Activated CD8-positive, alpha-beta T cell treated with anti-CD3 and anti-CD28 coated beads for 36 hours (primary cell): ENCODE measurements around the gene BLCAP. TPM values are rescaled to one million over a fixed set of nuclear protein-coding genes. Genes with fewer than 3 reads are reported as not detected.
"Not testable (repeated sequence)": the region's sequence is repeated elsewhere in the genome, so short reads cannot be mapped to it uniquely, and the experiment has no call there.

Source experiments
- ATAC-seq: fragments of 200-7000 bp; cut with Tn5 transposase; one replicate; pipeline ENCODE4 v1.10.0; 2021; ENCODE audit warnings: mild to moderate bottlenecking, moderate library complexity
- CTCF ChIA-PET: fragments of 350-600 bp; sonication (Branson Sonifier 250); formaldehyde crosslinking; loops from one replicate; lab custom pipeline; 2021; ENCODE audit warnings: antibody characterized with exemption; lab: Charles Lee
- POLR2A ChIA-PET: fragments of 350-600 bp; sonication (Branson Sonifier 250); formaldehyde crosslinking; loops from one replicate; lab custom pipeline; 2021; ENCODE audit warnings: antibody characterized with exemption; lab: Charles Lee
- DNase-seq: peaks from one replicate; pipeline ENCODE4 v3.0.0-alpha.2; 2020
- H3K27ac Mint-ChIP-seq: one replicate; pipeline ENCODE4 v1.8.0; 2021; ENCODE audit warnings: mild to moderate bottlenecking, mixed read lengths
- H3K27me3 Mint-ChIP-seq: one replicate; pipeline ENCODE4 v1.8.0; 2021; ENCODE audit warnings: mixed read lengths
- H3K36me3 Mint-ChIP-seq: one replicate; pipeline ENCODE4 v1.8.0; 2021; ENCODE audit warnings: low read depth, mixed read lengths
- H3K4me1 Mint-ChIP-seq: one replicate; pipeline ENCODE4 v1.8.0; 2021; ENCODE audit warnings: low read depth, mixed read lengths
- H3K4me3 Mint-ChIP-seq: one replicate; pipeline ENCODE4 v1.8.0; 2021; ENCODE audit warnings: mild to moderate bottlenecking, moderate library complexity, mixed read lengths
- H3K9me3 Mint-ChIP-seq: one replicate; pipeline ENCODE4 v1.8.0; 2021; ENCODE audit warnings: mixed read lengths
- intact Hi-C: fragments of 100-400 bp; cut with micrococcal nuclease; formaldehyde crosslinking; loops from one replicate; pipeline ENCODE4 v1.10.0; 2022
- total RNA-seq, 2 experiments: library from RNA; stranded (reverse); gene quantifications; one replicate each; pipeline ENCODE4 v1.2.3, GENCODE V29; 2021
- TF ChIP-seq, protein P1 (sequence below): fragments of 200-600 bp; IDR thresholded peaks from one replicate; pipeline ENCODE4 v1.8.0; 2022; ENCODE audit warnings: antibody characterized with exemption, mild to moderate bottlenecking

The BLCAP gene
- total RNA-seq, 2 experiments from 2014 or later, result 27.6 to 27.9 TPM

DNA sequence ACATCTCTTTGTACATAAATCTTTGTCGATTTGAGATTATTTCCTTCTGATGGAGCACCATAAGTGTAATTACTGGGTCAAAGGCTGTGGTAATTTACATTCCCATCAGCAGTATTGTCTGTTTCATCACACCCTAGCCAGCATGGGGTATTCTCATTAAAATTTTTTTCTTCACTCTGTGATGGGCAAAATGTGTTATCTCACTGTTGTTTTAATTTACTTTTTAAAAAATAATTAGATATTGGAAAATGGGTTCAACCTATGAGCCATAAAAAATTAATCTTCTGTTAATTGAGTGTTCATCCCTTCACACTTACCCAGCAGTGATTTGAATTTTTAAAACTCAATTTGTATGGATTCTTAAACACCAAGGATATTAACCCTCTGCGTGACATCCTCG is 50.6 kb downstream of the BLCAP start:
- TF ChIP-seq, protein P1, sequence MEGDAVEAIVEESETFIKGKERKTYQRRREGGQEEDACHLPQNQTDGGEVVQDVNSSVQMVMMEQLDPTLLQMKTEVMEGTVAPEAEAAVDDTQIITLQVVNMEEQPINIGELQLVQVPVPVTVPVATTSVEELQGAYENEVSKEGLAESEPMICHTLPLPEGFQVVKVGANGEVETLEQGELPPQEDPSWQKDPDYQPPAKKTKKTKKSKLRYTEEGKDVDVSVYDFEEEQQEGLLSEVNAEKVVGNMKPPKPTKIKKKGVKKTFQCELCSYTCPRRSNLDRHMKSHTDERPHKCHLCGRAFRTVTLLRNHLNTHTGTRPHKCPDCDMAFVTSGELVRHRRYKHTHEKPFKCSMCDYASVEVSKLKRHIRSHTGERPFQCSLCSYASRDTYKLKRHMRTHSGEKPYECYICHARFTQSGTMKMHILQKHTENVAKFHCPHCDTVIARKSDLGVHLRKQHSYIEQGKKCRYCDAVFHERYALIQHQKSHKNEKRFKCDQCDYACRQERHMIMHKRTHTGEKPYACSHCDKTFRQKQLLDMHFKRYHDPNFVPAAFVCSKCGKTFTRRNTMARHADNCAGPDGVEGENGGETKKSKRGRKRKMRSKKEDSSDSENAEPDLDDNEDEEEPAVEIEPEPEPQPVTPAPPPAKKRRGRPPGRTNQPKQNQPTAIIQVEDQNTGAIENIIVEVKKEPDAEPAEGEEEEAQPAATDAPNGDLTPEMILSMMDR, result no peak

DNA sequence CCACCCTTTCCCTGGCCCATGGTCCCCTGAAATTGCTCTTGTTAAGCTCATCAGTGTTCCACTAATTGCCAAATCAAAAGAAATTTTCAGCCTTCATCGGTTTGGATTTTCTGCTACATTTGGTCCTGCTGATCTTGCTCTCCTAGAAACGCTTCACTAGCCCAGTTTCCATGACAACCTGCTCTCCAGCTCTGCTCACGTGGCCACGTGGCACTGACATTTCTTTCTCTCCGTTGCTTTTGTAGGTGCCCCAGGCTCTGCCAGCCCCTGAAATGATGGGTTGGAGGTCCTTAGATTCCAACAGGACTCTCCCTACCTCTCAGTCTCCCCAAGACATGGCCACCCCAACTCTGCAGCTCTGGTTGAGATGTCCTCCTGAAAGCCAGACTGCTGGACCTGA is 52.4 kb downstream of the BLCAP start:
- Mint-ChIP-seq H3K4me3 (no peak overlapping the region), H3K9me3 (peaks cover 5% of the 10 kb centered on the region), H3K27ac (no peak overlapping the region), H3K36me3 (no peaks in the 10 kb centered on the region), H3K27me3 (peaks cover 3% of the 10 kb centered on the region), H3K4me1 (no peaks in the 10 kb centered on the region)
- ChIA-PET POLR2A (no interaction called here), CTCF (no interaction called here)
- TF ChIP-seq, protein P1, result no peak
- intact Hi-C loops, result no loop called here
- ATAC-seq (no peak), DNase-seq (no peak)

More for the DNA sequence above, 50.6 kb downstream of the BLCAP start:
- Mint-ChIP-seq H3K4me1 (no peaks in the 10 kb centered on the region), H3K36me3 (no peaks in the 10 kb centered on the region), H3K27ac (no peak overlapping the region), H3K27me3 (peaks cover 7% of the 10 kb centered on the region), H3K4me3 (no peak overlapping the region), H3K9me3 (peaks cover 5% of the 10 kb centered on the region)
- DNase-seq (no peak), ATAC-seq (no peak)
- intact Hi-C loops, result no loop called here
- ChIA-PET POLR2A (interaction anchor here (0.8 to 1.2 kb wide), 2 partner anchors 9 to 36 kb away, joined by 3 to 4 read pairs; no protein-coding TSS in a partner anchor), CTCF (no interaction called here)

DNA sequence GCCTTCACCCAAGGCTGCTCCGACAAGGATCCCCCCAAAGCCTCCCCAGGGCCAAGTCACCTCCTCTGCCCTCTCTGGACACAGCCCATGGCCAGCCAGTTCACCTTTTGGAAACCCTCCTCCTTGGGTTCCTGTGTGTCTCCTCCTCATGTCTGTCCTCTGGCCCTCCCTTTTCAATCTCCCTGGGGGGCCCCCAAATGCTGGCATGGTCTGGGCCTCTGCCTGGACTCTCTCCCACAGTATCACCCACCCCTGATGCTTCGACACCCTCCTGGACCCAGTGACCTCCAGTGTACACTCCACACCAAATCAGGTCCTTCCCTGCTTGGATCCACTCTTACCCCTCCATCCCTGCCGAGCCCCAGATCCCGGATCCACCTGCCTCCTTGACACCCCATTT is 53.3 kb downstream of the BLCAP start:
- ATAC-seq (no peak), DNase-seq (no peak)
- H3K4me1 Mint-ChIP-seq, result no peaks in the 10 kb centered on the region
- TF ChIP-seq, protein P1, result no peak
- intact Hi-C loops, result no loop called here
- no peaks in the 10 kb centered on the region for H3K36me3 Mint-ChIP-seq
- no peak overlapping the region for H3K27ac Mint-ChIP-seq
- H3K4me3 Mint-ChIP-seq, result no peak overlapping the region
- peaks cover 1% of the 10 kb centered on the region for H3K27me3 Mint-ChIP-seq
- ChIA-PET POLR2A (no interaction called here), CTCF (no interaction called here)
- peaks cover 5% of the 10 kb centered on the region for H3K9me3 Mint-ChIP-seq

DNA sequence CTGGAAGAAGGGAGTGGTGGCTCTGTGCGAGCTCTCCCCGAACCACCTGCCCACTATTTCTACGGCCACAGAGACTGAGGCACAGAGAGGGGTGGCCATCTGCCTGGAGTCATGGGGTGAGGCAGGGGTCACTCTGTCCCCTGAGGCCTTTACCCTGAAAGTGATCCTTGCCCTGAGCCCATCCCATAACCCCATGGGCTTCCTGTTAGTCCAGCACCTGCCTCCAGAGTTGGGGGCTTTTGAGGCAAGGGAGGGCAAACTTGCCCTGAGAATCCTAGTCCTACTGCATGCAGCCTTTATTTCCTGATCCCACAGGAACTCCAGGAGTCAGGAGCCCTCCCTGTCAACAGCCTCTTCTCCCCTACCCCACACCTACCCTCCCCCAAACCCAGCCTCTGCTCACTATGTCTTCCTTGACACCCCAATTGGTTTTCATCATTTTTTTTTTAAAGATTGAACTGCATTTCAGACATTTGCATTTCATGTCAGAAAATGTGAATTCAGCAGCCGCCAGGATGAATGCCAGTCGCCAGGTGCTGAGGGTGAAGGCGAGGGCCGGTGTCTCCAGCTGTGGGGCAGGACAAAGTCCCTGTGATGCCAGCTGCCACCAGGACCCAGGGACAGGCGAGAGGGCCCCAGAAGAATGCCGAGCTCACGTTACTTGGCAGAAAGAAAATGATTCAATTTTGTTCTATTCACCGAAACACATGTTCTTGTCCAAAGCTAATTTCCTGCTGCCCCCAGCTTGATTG is 54.3 kb downstream of the BLCAP start:
- ChIA-PET CTCF (no interaction called here), POLR2A (no interaction called here)
- no peaks in the 10 kb centered on the region for H3K4me1 Mint-ChIP-seq

DNA sequence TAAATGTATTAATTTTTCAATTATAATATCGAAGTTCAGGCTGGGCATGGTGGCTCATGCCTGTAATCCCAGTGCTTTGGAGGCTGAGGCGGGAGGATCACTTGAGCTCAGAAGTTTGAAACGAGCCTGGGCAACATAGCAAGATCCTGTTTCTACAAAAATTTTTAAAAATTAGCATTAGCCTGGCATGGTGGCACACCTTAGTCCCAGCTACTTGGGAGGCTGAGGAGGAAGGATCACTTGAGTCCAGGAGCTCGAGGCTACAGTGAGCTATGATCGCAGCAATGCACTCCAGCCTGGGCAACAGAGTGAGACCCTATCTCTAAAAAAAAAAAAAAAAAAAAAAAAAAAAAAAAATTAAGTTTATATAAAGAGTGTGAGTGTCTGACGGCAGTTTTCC is 55.2 kb downstream of the BLCAP start:
- DNase-seq, ATAC-seq, H3K4me1 Mint-ChIP-seq, H3K9me3 Mint-ChIP-seq, H3K4me3 Mint-ChIP-seq, H3K36me3 Mint-ChIP-seq, H3K27ac Mint-ChIP-seq, H3K27me3 Mint-ChIP-seq, intact Hi-C loops, POLR2A ChIA-PET: not testable (repeated sequence)
- CTCF ChIA-PET, result interaction anchor here (0.6 kb wide), 1 partner anchor 17 kb away, joined by 3 read pairs; no protein-coding TSS in a partner anchor

More for the DNA sequence above, 54.3 kb downstream of the BLCAP start:
- peaks cover 1% of the 10 kb centered on the region for H3K27me3 Mint-ChIP-seq
- H3K27ac Mint-ChIP-seq, result no peak overlapping the region
- peaks cover 5% of the 10 kb centered on the region for H3K9me3 Mint-ChIP-seq
- TF ChIP-seq, protein P1, result no peak
- ATAC-seq (no peak), DNase-seq (no peak)
- intact Hi-C loops, result no loop called here
- no peak overlapping the region for H3K4me3 Mint-ChIP-seq
- no peaks in the 10 kb centered on the region for H3K36me3 Mint-ChIP-seq
